ENCODE results near the gene ITPR1.

ITPR1 gene

DNA sequence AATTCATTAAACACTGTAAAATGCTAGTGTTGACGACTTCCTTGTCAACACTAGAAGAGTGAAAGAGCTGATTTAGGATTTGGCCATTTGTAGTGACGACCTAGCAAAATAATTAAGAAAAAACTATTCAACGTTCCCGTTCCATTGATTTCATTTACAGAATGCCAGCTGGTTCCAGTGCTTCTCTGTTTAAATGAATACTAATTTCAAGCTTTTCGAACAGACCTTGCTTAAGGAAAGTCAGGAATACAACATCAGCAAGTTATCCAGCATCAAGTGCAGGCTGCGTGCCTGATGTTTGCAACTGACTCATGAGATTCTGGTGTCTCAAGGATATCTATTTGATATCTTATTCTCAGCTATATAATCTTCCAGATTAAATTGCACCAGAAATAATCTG lies 387.7 kb downstream of the ITPR1 start:
- no peak for FAIRE-seq

DNA sequence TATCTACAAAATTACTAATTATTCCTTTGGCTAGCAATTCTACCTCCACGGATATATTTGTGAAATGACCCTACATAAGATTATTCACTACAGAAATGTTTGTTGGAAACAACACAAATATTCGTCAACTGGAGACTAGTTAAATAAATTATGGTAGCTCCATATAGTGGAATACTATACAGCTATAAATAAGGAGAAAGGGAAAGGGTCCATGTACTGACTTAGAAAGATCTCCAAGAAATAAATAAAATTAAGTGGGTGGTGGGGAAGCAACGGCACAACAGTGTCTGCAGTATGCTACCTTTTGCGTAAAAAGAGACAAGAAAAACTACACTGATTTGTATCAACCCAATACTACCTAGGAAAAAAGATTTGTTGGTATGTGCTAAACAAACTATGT lies 389.4 kb downstream of the ITPR1 start:
- no peak for FAIRE-seq

DNA sequence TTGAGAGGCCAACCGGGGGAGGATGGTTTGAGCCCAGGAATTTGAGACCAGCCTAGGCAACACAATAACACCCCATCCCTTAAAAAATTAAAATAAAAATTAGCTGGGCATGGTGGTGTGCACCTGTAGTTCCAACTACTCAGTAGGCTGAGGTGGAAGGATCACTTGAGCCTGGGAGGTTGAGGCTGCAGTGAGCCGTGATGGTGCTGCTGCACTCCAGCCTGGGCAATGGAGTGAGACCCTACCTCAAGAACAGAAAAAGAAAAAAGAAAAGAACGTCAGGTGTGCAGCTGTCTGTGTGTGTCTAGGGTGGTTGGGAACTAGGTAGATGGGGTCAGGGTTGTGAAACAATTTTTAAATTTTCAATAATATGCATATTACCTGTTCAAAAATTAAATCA lies 389.9 kb downstream of the ITPR1 start:
- no peak for FAIRE-seq

DNA sequence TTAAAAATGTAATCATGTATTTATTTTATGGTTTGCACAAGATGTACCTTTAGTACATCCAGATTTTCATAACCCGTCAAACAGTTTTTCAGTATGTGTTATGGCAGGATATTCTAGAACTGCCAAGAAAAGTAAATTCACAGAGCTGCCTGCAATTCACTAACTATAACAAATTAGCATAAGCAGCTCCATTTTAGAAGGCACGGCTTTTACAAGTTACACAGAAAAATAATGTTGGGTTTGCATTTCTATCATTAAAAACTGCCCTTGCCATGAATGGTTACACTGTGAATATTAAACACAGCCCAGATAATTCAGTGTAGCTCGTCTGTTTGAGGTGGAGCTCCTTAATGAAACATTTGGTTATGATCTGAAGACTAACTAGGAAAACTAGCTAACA lies 391.7 kb downstream of the ITPR1 start:
- FAIRE-seq = no peak

DNA sequence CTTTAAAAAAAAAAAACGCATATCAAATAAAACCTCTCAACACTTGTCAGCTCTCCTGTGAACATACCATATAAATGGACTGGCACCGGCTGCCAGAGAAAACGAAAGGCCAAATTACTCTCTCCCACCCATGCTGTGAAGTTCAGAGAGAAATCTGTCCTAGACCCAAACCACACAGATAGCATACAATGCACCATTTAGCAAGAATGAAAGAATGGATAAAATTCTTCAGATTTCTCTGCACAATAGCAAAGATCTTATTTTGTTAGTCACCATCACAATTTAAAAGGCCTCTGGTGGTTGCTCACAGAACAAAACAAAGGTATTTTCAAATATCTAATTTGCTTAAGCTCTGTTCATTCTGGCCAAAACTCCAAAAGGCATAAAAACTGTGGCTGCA lies 392.2 kb downstream of the ITPR1 start:
- no peak for FAIRE-seq

DNA sequence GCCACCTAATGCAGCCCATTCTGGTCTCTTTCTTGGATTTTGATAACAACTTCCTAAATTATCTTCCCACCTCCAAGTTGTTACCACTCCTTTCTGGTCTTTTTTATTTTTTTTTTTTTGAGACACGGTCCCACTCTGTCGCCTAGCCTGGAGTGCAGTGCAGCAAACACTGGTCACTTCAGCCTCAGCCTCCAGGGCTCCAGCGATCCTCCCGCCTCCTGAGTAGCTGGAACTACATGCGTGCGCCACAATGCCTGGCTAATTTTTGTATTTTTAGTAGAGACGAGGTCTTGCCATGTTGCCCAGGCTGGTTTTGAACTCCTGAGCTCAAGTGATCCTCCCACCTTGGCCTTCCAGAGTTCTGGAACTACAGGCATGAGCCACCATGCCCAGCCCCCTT lies 393.3 kb downstream of the ITPR1 start:
- FAIRE-seq = no peak

DNA sequence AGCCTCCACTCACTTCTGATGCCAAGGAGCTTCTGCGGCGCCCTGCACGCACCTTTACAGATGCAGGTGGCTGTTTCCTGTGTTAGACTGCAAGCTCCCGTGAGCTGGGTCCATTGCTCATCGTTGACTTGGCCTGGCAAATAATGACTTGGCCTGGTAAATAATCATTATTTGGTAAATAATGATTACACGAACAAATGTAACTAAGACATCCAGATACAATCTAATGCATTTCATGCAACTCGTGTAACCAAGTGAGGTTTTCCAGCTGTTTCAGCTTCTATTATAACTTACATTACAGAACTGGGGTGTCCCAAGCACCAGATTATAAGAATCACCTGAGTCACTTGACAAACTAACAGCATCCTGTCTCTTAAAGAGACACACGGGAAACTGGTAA lies 394.0 kb downstream of the ITPR1 start:
- FAIRE-seq = no peak

DNA sequence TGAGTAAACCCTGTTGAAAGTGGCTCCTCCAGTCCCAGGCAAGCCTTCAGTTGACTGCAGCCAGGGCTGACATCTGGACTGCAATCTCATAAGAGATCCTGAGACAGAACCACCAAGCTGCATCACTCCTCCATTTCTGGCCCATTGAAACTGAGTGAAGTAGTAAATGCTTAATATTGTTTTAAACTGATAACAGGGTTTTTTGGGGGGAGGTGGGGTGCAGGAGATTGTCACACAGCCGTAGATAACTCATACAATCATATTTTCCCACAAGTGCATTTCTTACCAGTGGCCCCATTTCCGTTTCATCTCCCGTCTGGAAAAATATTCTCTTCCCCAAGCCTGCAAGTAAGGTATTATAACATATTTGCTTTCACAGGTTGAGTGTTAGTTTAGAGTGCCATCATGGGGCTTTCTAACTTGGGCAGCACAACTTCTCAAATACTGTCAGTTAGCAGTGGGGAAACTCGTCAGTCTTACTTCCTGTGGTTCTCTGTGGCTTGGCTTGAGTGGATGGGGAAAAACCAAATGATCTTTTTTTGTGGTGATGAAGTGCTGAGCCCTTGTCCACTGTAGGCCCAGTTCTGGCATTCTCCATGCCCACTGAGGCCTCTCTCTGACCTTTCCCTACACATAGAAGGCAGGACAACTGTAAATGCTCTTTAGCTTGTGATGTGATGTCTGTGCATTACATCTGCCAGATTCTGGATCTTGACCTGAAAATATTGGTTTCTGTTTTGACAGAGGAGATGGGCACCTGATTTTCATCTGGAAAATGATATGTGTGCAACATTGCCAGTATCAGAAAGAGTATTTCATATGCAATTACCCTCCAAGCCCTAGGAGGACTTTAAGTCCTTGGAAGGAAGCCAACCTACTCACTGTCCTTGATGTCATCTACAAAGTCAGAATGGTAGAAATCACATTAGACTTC lies 396.0 kb downstream of the ITPR1 start:
- no peak for FAIRE-seq

DNA sequence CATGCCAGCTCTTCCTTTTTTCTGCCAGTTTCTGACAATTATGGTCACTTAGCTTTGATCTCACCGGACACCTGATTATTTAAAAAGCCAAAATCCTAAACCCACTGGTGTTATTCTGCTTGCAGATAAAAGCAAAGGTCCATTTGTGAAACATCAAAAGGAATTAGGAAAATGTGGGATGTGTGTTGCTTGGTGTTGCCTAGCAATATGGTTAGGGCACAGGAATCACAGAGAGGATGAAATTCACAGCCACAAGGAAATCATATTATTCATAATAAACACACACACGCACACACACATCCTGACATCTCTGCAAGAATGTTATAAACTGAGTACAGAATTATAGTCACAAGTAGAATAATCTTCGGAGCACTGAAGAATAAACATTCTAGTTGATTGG lies 396.7 kb downstream of the ITPR1 start:
- no peak for FAIRE-seq

DNA sequence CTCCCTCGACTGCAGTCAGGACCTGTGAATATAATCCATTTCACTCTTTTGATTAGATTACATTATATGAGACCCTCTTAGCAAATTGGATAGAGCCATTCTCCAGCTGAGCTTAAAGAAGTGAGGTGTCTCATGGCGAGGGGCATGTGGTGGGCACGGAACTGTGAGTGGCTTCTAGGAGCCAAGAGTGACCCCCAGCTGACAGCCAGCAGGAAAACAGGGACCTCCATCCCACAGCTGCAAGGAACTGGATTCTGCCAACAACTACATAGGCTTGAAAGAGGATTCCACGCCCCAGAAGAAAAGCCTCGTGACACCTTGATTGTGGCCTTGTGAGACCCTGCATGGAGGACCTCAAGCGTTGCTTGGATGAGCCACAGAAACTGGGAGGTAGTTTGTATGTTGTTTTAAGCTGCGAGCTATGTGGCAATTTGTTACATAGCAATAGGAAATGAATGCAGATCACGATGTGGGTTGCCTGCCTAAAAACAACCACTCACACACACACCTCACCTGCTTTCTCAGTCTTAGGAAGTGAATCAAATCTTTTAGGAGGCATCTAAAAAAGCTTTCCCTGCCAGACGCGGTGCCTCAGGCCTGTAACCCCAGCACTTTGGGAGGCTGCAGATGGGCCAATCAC lies 401.9 kb downstream of the ITPR1 start:
- no peak for FAIRE-seq

DNA sequence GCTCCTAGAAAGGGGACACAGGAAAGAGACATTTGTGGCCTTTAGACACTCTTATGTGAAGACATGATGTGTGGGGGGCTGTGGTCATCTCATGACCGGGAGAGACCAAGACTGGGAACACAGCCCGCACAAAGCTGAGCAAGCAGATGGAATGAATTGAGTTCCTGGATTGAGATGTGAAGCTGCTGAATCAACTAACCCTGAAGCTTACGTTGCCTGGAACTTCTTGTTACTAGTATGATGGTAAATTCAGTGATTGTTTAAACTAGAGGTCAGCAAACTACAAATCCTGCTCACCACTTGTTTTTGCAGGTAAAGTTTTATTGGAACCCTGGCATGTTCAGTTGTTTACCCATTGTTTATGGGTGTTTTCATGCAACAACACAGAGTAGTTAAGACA lies 402.7 kb downstream of the ITPR1 start:
- FAIRE-seq = no peak

Measured in endometrium (tissue), 2 donors.